WTC11 (cell line): ENCODE results near the gene CXCL9. TPM values are rescaled to one million over a fixed set of nuclear protein-coding genes. Genes with fewer than 3 reads are reported as not detected.
"Not testable (repeated sequence)": the region's sequence is repeated elsewhere in the genome, so short reads cannot be mapped to it uniquely, and the experiment has no call there.

Experiments
- ATAC-seq: fragments of 200-7000 bp; cut with Tn5 transposase; 2 replicates; pipeline ENCODE4 v1.10.0; 2021; ENCODE audit warnings: mild to moderate bottlenecking, moderate library complexity
- CTCF ChIA-PET: fragments of 300-600 bp; sonication (Branson Sonifier 250); formaldehyde crosslinking; loops from one replicate; lab custom pipeline; 2021; ENCODE audit warnings: antibody characterized with exemption; lab: Charles Lee
- POLR2A ChIA-PET: fragments of 350-600 bp; sonication (Branson Sonifier 250); formaldehyde crosslinking; loops from one replicate; lab custom pipeline; 2021; ENCODE audit warnings: antibody characterized with exemption; lab: Charles Lee
- DNase-seq: peaks from one replicate; pipeline ENCODE4 v3.0.0; 2021; ENCODE audit warnings: low spot score
- H3K27ac Mint-ChIP-seq: 2 replicates; pipeline ENCODE4 v1.8.0; 2021; ENCODE audit warnings: mixed read lengths
- H3K27me3 Mint-ChIP-seq: 2 replicates; pipeline ENCODE4 v1.8.0; 2021; ENCODE audit warnings: low read depth, mild to moderate bottlenecking, moderate library complexity, mixed read lengths
- H3K36me3 Mint-ChIP-seq: 2 replicates; pipeline ENCODE4 v1.8.0; 2021; ENCODE audit warnings: mixed read lengths
- H3K4me1 Mint-ChIP-seq: 2 replicates; pipeline ENCODE4 v1.8.0; 2022; ENCODE audit warnings: mixed read lengths
- H3K4me3 Mint-ChIP-seq: 2 replicates; pipeline ENCODE4 v1.8.0; 2021; ENCODE audit warnings: mild to moderate bottlenecking, moderate library complexity, mixed read lengths
- H3K9me3 Mint-ChIP-seq: 2 replicates; pipeline ENCODE4 v1.8.0; 2021; ENCODE audit warnings: mixed read lengths
- ARID4B ChIP-seq: sonication (generic); formaldehyde crosslinking; IDR thresholded peaks from 2 replicates; pipeline ENCODE4 v1.8.0; 2023; ENCODE audit warnings: missing genetic modification reagents, mild to moderate bottlenecking, borderline replicate concordance
- ATF2 ChIP-seq: sonication (generic); formaldehyde crosslinking; IDR thresholded peaks from 2 replicates; pipeline ENCODE4 v1.8.1; 2022; ENCODE audit warnings: low read depth, missing genetic modification reagents, borderline replicate concordance
- CREB1 ChIP-seq: sonication (generic); formaldehyde crosslinking; IDR thresholded peaks from 2 replicates; pipeline ENCODE4 v1.8.0; 2023; ENCODE audit warnings: mild to moderate bottlenecking, missing genetic modification reagents
- EMX1 ChIP-seq: fragments of 250-450 bp; sonication (Bioruptor Pico); IDR thresholded peaks from 2 replicates; pipeline ENCODE4 v1.8.0; 2021; ENCODE audit warnings: mild to moderate bottlenecking
- GABPB1 ChIP-seq: sonication (generic); formaldehyde crosslinking; IDR thresholded peaks from 2 replicates; pipeline ENCODE4 v1.8.1; 2023; ENCODE audit warnings: mild to moderate bottlenecking, missing genetic modification reagents
- GRHL2 ChIP-seq: fragments of 250-450 bp; sonication (Bioruptor Pico); IDR thresholded peaks from 2 replicates; pipeline ENCODE4 v1.8.0; 2022; ENCODE audit warnings: mild to moderate bottlenecking, moderate library complexity; ENCODE audit not compliant: insufficient replicate concordance, severe bottlenecking
- HMGA2 ChIP-seq: fragments of 250-450 bp; sonication (Bioruptor Pico); IDR thresholded peaks from 2 replicates; pipeline ENCODE4 v1.4.0; 2021; ENCODE audit warnings: mild to moderate bottlenecking, moderate library complexity
- NFATC4 ChIP-seq: fragments of 250-450 bp; sonication (Bioruptor Pico); IDR thresholded peaks from 2 replicates; pipeline ENCODE4 v1.9.0; 2021; ENCODE audit warnings: mild to moderate bottlenecking
- ZBTB21 ChIP-seq: sonication (generic); formaldehyde crosslinking; IDR thresholded peaks from 2 replicates; pipeline ENCODE4 v1.8.1; 2023; ENCODE audit warnings: mild to moderate bottlenecking, missing genetic modification reagents, borderline replicate concordance
- ZNF121 ChIP-seq: sonication (generic); formaldehyde crosslinking; IDR thresholded peaks from 2 replicates; pipeline ENCODE4 v1.8.0; 2023; ENCODE audit warnings: missing genetic modification reagents
- ZNF532 ChIP-seq: fragments of 250-450 bp; sonication (Bioruptor Pico); IDR thresholded peaks from 2 replicates; pipeline ENCODE4 v1.9.0; 2021; ENCODE audit warnings: mild to moderate bottlenecking, borderline replicate concordance
- total RNA-seq: library from RNA; stranded (reverse); gene quantifications from 3 replicates; pipeline ENCODE4 v1.2.3, GENCODE V29; 2021

Gene CXCL9
- total RNA-seq, 1 experiment from 2014 or later, result 0.07 TPM

GRCh38 chr4:75963558-75963957 lies 43.8 kb downstream of the CXCL9 start:
- Mint-ChIP-seq H3K36me3 (peaks cover 96% of the 10 kb centered on the region), H3K27me3 (no peaks in the 10 kb centered on the region), H3K4me1 (no peaks in the 10 kb centered on the region), H3K27ac (no peak overlapping the region), H3K4me3 (no peak overlapping the region), H3K9me3 (peaks cover 40% of the 10 kb centered on the region)
- POLR2A ChIA-PET, result no interaction called here
- ATAC-seq (no peak), DNase-seq (no peak)
- TF ChIP-seq GABPB1 (CRISPR knock-in tag) (no peak), ZBTB21 (no peak), ZNF532 (CRISPR knock-in tag) (no peak), ATF2 (CRISPR knock-in tag) (no peak), CREB1 (CRISPR knock-in tag) (no peak), ZNF121 (CRISPR knock-in tag) (no peak), NFATC4 (no peak), ARID4B (CRISPR knock-in tag) (no peak), HMGA2 (CRISPR knock-in tag) (no peak), EMX1 (CRISPR knock-in tag) (no peak), GRHL2 (no peak)
- CTCF ChIA-PET, result no interaction called here

- CTCF ChIA-PET, result interaction anchor here (1.5 kb wide), 1 partner anchor 125 kb away, joined by 3 read pairs; no protein-coding TSS in a partner anchor
- DNase-seq, H3K4me1 Mint-ChIP-seq, H3K27ac Mint-ChIP-seq, H3K27me3 Mint-ChIP-seq, POLR2A ChIA-PET, ATAC-seq, H3K4me3 Mint-ChIP-seq: not testable (repeated sequence)
- Mint-ChIP-seq H3K9me3 (peaks cover 40% of the 10 kb centered on the region), H3K36me3 (peaks cover 96% of the 10 kb centered on the region)
Observed at GRCh38 chr4:75962072-75962471, 45.2 kb downstream of the CXCL9 start.

- H3K36me3 Mint-ChIP-seq, result peaks cover 93% of the 10 kb centered on the region
- POLR2A ChIA-PET, result interaction anchor here (0.7 kb wide), 1 partner anchor 1371 kb away, joined by 7 read pairs; no protein-coding TSS in a partner anchor
- ATAC-seq, H3K27me3 Mint-ChIP-seq, H3K4me1 Mint-ChIP-seq, H3K4me3 Mint-ChIP-seq, H3K9me3 Mint-ChIP-seq, DNase-seq, H3K27ac Mint-ChIP-seq, CTCF ChIA-PET: not testable (repeated sequence)
Observed at GRCh38 chr4:75958546-75958945, 48.8 kb downstream of the CXCL9 start.

- peaks cover 89% of the 10 kb centered on the region for H3K36me3 Mint-ChIP-seq
- ATAC-seq, H3K27me3 Mint-ChIP-seq, DNase-seq, H3K4me1 Mint-ChIP-seq, POLR2A ChIA-PET, H3K27ac Mint-ChIP-seq, H3K4me3 Mint-ChIP-seq, H3K9me3 Mint-ChIP-seq: not testable (repeated sequence)
- CTCF ChIA-PET, result interaction anchor here (1.8 kb wide), 1 partner anchor 59 kb away, joined by 10 read pairs; no protein-coding TSS in a partner anchor
Observed at GRCh38 chr4:75954811-75955210, 52.5 kb downstream of the CXCL9 start.
